ENCODE results near the gene SNRPN.

- TF ChIP-seq CTCF (IDR thresholded peaks at IDR 0.05) (no peak), POLR2AphosphoS5 (IDR thresholded peaks at IDR 0.05) (no peak)
Observed at GRCh38 chr15:24924621-24925020, 30.2 kb upstream of the SNRPN start.

All from stomach (tissue), 4 donors.